ENCODE results near the gene KLF16.

KLF16 gene

GRCh38 chr19:1822210-1822609 lies 41.2 kb downstream of the KLF16 start:
- Histone ChIP-seq H3K4me3 (ENCODE audit: low read depth, low read length, poor library complexity, severe bottlenecking) (no peak overlapping the region), H3K36me3 (ENCODE audit: insufficient read depth, low read length) (peaks cover 78% of the 10 kb centered on the region), H2AFZ (ENCODE audit: low read length) (no peak overlapping the region), H3K9me3 (ENCODE audit: low read length) (no peaks in the 10 kb centered on the region), H3K79me2 (ENCODE audit: insufficient read depth, low read length) (no peaks in the 10 kb centered on the region), H3K27ac (ENCODE audit: low read depth, low read length, poor library complexity, severe bottlenecking) (no peak overlapping the region), H4K20me1 (ENCODE audit: insufficient read depth, low read length) (no peaks in the 10 kb centered on the region), H3K4me2 (ENCODE audit: low read length) (no peak overlapping the region), H3K27me3 (ENCODE audit: insufficient read depth, low read length) (no peaks in the 10 kb centered on the region), H3K4me1 (ENCODE audit: insufficient read depth, low read length, severe bottlenecking) (peaks cover 14% of the 10 kb centered on the region), H3F3A (ENCODE audit: insufficient read depth, low read length) (no peaks in the 10 kb centered on the region), H3K9ac (ENCODE audit: low read length) (no peak overlapping the region), H3K9me2 (ENCODE audit: low read depth, low read length) (no peaks in the 10 kb centered on the region)
- TF ChIP-seq CTCF (IDR thresholded peaks at IDR 0.05; ENCODE audit: low read length) (no peak), EZH2 (IDR thresholded peaks at IDR 0.05; ENCODE audit: borderline replicate concordance, low read length) (no peak)

DNA sequence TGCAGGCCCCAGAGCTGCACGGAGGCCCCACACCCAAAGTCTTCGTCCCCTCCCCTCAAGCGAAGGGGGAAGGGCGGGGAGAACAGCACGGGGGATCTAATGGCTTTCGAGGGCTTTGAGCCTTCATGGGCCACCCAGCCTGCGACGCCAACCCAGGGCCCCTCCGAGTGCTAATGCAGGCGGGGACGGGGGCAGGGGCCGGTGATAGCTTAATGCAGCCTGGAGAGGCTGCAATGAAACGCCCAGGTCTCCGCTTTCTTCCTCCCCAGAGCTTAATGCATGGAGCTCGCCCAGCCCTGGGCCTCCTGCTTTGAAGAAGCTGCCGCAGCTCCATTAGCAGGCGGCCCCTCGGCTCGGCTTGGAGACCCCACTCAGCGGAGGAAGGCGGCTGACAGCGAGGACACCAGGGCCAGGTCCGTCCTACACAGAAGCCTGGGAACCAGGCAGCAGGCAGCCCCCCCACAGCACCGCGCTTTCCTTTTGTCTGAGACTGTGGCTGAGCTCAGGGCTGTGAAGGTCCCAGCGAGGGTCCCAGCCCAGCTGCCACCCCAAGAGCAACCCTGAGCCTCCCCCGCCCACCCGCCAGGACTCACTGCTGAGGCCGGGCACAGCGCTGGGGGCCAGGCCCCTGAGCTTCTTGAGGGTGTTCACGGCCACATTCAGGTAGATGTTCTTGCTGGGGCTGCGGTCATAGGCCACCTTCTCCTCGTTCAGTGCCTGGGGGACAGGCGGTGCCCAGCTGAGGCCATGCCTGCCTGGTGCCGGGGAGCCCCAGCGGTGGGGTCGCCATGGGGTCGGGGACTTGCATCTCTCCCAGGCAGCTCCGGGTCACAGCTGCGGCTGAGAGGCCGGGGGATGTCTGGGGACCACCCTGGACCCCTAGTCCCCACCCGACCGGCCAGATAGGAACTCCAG lies 43.8 kb downstream of the KLF16 start:
- no peaks in the 10 kb centered on the region for H3F3A ChIP-seq (ENCODE audit: insufficient read depth, low read length)
- no peak for TF ChIP-seq CTCF (IDR thresholded peaks at IDR 0.05; ENCODE audit: low read length)
- no peak for TF ChIP-seq EZH2 (IDR thresholded peaks at IDR 0.05; ENCODE audit: borderline replicate concordance, low read length)
- peaks cover 88% of the 10 kb centered on the region for H3K36me3 ChIP-seq (ENCODE audit: insufficient read depth, low read length)
- no peaks in the 10 kb centered on the region for H4K20me1 ChIP-seq (ENCODE audit: insufficient read depth, low read length)
- no peaks in the 10 kb centered on the region for H3K4me1 ChIP-seq (ENCODE audit: insufficient read depth, low read length, severe bottlenecking)
- no peak overlapping the region for H2AFZ ChIP-seq (ENCODE audit: low read length)
- H3K9me3 ChIP-seq (ENCODE audit: low read length), result no peaks in the 10 kb centered on the region
- no peak overlapping the region for H3K4me3 ChIP-seq (ENCODE audit: low read depth, low read length, poor library complexity, severe bottlenecking)
- H3K9ac ChIP-seq (ENCODE audit: low read length), result no peak overlapping the region
- H3K9me2 ChIP-seq (ENCODE audit: low read depth, low read length), result no peaks in the 10 kb centered on the region
- no peak overlapping the region for H3K27ac ChIP-seq (ENCODE audit: low read depth, low read length, poor library complexity, severe bottlenecking)
- H3K27me3 ChIP-seq (ENCODE audit: insufficient read depth, low read length), result no peaks in the 10 kb centered on the region
- H3K4me2 ChIP-seq (ENCODE audit: low read length), result no peak overlapping the region
- H3K79me2 ChIP-seq (ENCODE audit: insufficient read depth, low read length), result no peaks in the 10 kb centered on the region

DNA sequence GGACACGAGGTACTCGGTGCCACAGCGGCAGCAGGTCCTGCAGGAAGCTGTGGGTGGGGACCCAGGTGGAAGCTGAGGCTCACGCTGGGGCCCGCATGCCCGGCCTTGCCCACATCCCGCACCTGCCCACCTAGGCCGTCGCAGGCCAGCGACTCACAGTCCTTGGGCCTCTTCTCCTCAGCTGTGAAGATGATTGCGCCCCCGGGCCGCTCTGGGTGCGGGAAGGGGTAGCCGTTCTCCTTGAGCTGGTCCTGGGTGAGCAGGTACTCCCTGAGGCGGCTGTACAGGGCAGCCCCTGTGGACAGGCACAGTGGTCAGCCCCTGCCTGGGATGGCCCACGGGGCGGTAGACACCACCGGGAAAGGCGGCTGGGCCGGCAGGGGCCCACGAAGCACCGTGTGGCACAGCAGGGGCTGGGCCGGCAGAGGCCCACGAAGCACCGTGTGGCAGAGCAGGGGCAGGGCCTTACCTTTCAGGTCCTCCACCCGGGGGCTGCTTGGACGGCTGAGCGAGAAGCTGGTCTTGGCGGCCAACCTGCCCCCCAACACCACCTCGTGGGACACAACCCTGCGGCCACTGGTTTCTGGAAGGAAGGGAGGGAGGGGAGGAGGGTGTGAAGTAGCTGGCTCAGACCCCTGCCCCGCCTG lies 44.7 kb downstream of the KLF16 start:
- peaks cover 82% of the 10 kb centered on the region for H3K36me3 ChIP-seq (ENCODE audit: insufficient read depth, low read length)
- H3K4me3 ChIP-seq (ENCODE audit: low read depth, low read length, poor library complexity, severe bottlenecking), result no peak overlapping the region
- H2AFZ ChIP-seq (ENCODE audit: low read length), result no peak overlapping the region
- no peaks in the 10 kb centered on the region for H3K9me2 ChIP-seq (ENCODE audit: low read depth, low read length)
- no peaks in the 10 kb centered on the region for H4K20me1 ChIP-seq (ENCODE audit: insufficient read depth, low read length)
- H3K4me2 ChIP-seq (ENCODE audit: low read length), result no peak overlapping the region
- H3K4me1 ChIP-seq (ENCODE audit: insufficient read depth, low read length, severe bottlenecking), result peaks cover under 1% of the 10 kb centered on the region
- H3K27me3 ChIP-seq (ENCODE audit: insufficient read depth, low read length), result no peaks in the 10 kb centered on the region
- no peak for TF ChIP-seq CTCF (IDR thresholded peaks at IDR 0.05; ENCODE audit: low read length)
- TF ChIP-seq EZH2 (IDR thresholded peaks at IDR 0.05; ENCODE audit: borderline replicate concordance, low read length), result no peak
- no peaks in the 10 kb centered on the region for H3K79me2 ChIP-seq (ENCODE audit: insufficient read depth, low read length)
- no peaks in the 10 kb centered on the region for H3F3A ChIP-seq (ENCODE audit: insufficient read depth, low read length)
- no peak overlapping the region for H3K27ac ChIP-seq (ENCODE audit: low read depth, low read length, poor library complexity, severe bottlenecking)
- H3K9me3 ChIP-seq (ENCODE audit: low read length), result no peaks in the 10 kb centered on the region
- H3K9ac ChIP-seq (ENCODE audit: low read length), result no peak overlapping the region

Data from OCI-LY1 (cell line).